Stimulated activated CD4-positive, alpha-beta T cell treated with anti-CD3 and anti-CD28 coated beads, TNF-alpha, amount 100 ng/mL, for 1 hour (primary cell): ENCODE measurements around the gene GEMIN7.
A peak's percentile ranks its signal among the peaks of the same experiment; 100 is the strongest.
"Not testable (repeated sequence)": the region's sequence is repeated elsewhere in the genome, so short reads cannot be mapped to it uniquely, and the experiment has no call there.

Experiments
- DNase-seq, 3 donors: peaks; one replicate each; pipeline ENCODE4 v3.0.0-alpha.2; 2020; ENCODE audit warnings: low read depth in 3 of 3, low spot score in 1 of 3

The GEMIN7 gene

GRCh38 chr19:45103156-45103507, 24.1 kb downstream of the GEMIN7 start:
- DNase-seq = no peak

GRCh38 chr19:45103508-45104319, 24.7 kb downstream of the GEMIN7 start:
- no peak for DNase-seq

DNA sequence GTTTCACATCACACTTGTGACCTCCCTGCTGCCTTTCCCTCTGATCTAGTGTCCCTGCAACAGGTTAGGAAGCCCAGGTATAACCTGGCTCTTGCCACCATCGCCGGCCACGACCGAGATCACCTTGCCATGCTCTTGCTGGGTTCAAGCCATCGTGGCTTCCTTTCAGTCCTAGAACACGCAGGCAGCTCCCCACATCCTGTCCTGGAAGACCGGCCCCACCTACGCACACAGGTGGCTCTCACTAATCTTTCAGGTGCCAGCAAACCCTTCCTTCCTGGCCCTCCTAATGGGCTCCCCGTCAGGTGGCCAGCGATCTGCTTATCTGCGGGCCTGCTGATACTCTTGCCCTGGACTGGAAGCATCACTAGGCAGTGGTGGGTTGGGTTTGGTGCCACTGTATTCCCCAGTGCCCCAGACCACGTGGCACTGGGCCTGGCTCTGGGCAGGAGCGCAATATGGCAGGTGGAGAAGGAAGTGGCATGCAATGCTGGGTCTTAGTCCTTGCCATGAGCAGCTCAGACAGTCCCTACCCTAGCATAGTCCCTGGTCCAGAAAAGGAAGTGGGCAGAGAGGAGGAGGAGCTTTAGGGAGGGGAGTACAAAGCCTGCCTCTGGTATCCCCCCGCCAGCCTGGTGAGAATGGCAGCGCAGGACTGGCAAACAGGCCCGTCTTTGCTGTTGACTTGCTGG, 25.7 kb downstream of the GEMIN7 start:
- DNase-seq = no peak

DNA sequence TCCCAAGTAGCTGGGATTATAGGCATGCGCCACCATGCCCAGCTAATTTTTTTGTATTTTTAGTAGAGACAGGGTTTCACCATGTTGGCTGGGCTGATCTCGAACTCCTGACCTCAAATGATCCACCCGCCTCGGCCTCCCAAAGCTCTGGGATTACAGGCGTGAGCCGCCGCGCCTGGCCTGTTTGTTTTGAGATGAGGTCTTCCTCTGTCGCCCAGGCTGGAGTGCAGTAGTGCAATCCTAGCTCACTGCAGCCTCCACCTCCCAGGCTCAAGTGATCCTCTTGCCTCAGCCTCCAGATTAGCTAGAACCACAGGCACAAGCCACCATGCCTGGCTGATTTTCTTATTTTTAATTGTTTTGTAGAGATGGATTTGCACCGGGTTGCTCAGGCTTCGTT, 27.3 kb downstream of the GEMIN7 start:
- DNase-seq = not testable (repeated sequence)

DNA sequence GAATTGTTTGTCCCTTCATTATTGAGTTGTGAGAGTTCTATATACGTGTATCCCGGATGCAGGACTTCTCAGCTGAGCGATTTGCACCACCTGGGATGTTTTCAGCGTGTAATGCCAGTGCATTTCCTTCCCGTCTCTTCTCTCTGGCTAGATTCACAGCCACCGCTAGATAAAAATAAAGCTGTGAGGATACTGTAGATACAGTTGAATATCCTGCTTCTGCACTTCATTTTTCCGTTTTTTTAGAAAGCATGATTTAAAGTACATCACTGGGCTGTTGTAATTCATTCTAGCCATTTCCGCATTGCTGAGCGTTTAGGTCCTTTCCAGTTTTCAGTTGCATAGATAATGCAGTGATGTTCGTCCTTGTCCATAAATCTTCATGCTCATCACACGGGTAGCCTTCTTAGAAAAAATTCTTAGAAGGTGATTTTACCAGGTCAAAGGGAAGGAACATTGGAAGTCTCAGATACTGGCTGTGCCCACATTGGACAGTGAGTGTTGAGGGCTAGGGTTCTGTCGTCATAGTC, 28.6 kb downstream of the GEMIN7 start:
- DNase-seq = no peak

- no peak for DNase-seq
Observed at GRCh38 chr19:45110851-45111266, 31.8 kb downstream of the GEMIN7 start.

DNA sequence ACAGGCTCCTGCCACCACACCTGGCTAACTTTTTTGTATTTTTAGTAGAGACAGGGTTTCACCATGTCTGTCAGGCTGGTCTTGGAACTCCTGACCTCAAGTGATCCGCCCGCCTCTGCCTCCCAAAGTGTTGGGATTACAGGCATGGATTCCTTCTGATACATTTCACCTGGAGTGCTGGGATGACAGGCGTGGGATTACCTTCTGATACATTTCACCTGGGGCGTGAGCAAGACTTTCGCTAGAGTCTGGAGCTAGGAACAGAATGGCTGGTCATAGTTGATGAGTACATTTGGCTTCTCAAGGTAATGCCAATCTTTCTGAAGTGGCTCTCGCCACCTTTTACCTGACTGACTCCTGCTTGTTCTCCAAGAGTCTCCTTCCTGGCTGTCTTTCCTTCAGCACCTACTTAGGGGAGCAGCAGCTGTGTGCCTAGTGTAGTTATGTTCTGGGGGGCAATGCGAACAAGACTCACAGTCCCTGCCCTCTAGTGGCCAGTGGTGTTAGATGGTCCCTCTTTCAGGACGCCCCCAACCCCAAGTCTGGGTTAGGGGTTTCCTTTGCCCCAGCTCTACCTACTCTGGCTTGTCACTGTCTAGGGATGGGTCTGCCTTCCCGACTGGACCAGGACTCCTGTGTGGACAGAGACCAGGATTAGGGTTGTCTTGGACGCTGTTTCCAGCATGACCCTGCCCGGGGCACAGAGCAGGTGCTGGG, 33.2 kb downstream of the GEMIN7 start:
- no peak for DNase-seq

GRCh38 chr19:45113628-45114027, 34.6 kb downstream of the GEMIN7 start:
- DNase-seq = no peak

DNA sequence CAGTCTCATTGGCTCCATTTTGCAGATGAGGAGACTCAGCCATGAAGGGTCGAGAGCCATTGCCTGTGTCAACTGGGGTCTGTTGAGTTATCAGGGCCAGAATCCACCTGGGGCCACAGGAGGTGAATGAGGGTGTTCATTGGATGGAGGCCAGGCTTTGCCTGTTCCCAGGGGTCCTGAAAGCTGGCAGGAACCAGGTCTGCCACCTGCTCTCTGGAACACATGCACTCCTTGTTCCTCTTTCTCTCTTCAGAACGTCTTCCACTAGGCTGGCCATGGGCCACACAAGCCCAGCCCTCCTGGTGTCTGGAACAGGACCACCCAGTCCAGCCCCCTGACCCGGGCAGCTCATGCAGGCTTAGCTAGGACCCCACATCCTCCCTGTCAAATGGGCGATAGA, 35.1 kb downstream of the GEMIN7 start:
- no peak for DNase-seq

DNA sequence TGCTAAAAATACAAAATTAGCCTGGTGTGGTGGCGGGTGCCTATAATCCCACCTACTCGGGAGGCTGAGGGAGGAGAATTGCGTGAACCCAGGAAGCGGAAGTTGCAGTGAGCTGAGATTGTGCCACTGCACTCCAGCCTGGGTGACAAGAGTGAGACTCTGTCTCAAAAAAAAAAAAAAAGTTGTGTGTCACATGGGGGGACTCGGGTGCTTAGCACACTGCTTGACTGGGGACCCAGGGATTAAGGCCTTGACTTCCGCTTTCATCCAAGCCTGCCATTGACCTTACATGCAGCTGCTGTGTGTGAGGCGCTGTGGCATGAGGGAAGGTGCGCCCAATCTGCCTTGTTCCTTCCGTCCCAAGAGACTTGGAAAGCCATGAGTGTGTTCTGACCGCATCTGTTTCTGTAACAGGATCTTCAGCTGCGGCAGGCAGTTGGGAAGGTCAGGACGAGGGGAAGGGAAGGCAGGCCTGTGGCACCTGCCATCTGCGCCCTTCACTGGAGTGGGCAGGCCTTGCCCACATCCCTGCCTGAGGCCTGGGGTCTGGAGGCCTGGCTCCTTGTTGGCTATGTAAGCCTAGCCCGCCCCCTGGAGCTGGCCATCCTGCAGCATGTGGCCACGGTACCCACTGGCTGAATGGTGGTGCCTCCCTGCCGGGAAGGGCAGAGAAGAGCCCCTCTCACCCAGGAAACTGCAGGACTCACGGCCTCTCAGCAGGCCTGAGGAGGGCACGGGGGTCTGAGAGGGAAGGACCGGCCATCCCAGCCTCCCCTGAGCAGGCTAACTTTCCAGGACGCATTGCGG, 37.0 kb downstream of the GEMIN7 start:
- DNase-seq = no peak

DNA sequence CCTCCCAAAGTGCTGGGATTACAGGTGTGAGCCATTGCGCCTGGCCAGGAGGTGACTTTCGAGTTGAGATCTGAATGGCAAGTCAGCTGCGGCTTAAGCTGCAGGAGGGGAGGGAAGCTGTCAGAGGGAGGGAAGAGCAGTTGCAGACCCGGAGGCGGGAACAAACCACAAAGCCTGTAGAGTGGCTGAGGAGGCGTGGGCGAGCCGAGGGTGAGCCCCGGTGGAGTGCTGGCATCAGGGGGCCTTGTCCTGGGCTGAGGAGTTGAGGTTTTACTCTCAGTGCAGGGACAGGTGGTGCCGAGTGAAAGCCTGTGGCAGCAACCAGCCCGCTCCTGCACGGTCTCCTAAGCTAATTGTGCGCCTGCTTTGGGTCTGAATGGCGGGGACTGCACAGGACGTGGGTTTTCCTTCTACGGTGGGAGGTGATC, 38.1 kb downstream of the GEMIN7 start:
- DNase-seq = peak in 1 of 3 donors; percentile 30

- DNase-seq = no peak
Observed at GRCh38 chr19:45117671-45118070, 38.6 kb downstream of the GEMIN7 start.

DNA sequence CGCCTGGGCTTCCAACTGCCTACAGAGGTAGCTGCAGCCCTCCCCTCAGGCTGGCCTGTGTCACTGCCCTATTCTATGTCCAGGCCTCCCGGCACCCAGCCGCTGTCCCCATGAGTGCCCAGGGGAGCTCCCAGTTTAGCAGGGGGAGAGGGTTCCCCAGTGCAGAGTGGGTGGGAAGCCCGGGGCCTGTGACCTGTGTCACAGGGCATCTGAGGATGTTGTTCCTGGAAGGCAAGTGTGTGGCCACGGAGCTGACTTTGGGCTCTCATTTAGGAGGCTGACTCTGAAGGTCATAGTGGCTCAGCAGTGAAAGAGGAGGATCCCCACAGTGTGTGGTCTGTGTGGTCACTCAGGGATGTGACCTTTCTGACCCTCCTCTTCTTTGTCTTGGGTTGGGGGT, 39.0 kb downstream of the GEMIN7 start:
- no peak for DNase-seq

DNA sequence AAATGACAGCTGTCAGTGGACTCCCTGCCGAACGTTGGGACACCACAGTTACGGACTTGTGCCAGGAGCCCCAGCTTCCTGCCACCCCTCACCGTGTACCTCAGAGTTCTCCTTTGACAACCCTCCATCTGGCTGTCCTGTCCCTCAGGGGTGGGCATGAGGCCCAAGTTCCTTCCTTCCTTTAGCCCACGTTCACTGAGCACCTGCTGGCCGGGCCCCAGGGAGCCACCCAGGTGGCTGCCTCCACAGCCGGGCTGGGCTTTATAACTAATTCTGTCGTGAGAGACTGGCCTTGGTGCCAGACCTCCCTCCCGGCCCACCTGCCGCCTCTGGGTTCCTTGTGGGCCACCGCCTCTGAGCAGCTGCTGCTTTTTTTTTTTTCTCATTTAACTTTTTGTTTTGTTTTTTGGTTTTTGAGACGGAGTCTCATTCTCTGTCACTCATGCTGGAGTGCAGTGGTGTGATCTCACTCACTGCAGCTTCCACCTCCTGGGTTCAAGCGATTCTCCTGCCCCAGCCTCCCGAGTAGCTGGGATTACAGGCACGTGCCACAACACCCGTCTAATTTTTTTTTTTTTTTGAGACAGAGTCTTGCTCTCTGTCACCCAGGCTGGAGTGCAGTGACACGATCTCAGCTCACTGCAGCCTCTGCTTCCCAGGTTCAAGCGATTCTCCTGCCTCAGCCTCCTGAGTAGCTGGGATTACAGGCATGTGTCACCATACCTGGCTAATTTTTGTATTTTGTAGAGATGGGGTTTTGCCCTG, 39.7 kb downstream of the GEMIN7 start:
- DNase-seq = not testable (repeated sequence)

DNA sequence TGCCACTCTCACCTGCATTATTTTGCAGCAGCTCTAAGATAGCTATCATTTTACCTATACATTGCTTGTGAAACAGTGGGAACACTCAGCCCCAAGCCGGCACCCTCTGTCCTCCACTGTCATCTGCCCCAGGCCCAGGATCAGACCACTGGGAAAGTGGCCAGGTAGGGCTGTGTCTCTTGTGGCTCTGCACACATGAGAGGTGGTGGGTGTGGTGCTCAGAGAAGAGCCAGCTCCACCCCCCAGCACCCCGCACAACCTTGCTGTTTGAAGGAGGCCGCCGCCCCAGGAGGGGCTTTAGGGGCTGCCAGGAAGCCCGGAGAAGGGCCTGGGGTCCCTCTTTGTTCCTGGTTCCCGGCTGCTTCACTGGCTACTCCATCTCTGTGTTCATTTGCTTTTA, 40.5 kb downstream of the GEMIN7 start:
- no peak for DNase-seq

DNA sequence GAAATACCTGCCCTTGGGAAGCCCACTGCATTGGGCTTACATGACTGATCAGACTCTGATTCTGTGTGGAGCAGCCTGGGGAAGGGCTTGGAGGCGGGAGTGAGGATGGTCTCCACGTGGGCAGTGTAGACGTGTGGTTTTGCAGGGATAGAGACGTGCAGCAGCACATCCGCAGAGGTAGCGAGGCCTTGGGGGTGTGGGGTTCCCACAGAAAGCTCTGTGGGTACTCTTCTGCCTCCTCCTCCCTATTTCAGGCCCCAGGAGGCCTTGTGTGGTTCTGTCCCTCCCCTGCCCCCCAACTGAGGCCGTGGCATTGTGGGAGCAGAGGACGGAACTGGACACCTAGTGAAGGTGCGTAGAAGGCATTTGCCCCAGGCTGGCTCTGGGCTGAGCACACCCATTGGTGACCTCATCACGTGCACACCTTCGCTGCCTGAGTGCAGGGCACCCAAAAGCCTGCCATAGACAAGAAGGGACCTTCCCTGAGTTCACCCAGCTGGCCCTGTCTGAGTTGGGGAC, 42.8 kb downstream of the GEMIN7 start:
- no peak for DNase-seq

GRCh38 chr19:45122832-45123231, 43.8 kb downstream of the GEMIN7 start:
- no peak for DNase-seq

DNA sequence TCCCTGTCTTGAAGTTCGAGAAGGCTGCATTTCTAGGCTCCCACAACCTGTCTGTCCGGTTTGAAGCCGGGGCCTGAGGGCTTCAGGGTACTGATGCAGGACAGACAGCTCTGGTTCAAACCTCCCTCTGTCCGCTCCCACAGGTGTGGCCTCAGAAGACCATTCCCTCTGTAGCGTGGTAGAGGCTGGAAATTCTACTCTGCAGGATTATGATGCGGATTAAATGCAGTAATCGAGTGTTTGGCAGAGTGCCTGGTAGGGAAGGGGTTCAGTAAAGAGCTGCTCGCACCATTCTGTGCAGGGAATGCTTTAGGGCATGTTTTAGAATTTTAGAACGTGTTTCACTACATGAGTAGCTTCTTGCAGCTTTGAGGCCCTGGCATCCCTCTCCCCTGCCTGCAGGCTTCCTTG, 44.4 kb downstream of the GEMIN7 start:
- no peak for DNase-seq

- DNase-seq = no peak
Observed at GRCh38 chr19:45124021-45124420, 45.0 kb downstream of the GEMIN7 start.

DNA sequence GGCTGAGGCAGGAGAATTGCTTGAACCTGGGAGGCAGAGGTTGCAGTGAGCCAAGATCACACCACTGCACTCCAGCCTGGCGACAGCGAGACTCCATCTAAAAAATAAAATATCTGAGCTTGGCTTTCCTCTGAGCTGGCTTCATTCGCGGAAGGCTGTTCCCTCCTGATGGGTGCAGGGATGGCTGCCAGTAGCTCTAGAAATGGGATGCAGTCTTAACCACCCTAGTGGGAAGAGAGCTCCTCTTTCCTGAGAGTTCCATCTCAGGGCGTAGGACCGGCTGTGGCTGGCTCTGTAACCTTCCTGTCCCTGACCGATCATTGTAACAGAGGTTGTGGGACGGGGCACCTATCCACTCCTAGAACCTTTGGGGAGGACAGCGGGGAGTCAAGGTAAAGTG, 46.3 kb downstream of the GEMIN7 start:
- DNase-seq = no peak
